ENCODE results near the gene OPRM1.

GRCh38 chr6:154206996-154207395 lies 168.0 kb downstream of the OPRM1 start:
- TF ChIP-seq CTCF (IDR thresholded peaks at IDR 0.05) (no peak), EP300 (IDR thresholded peaks at IDR 0.05) (no peak)

Measured in esophagus muscularis mucosa (tissue), 3 donors.